T-helper 2 cell treated with Interferon-gamma antibody and Interleukin-4, amounts not matched to agents 5 μg/mL and 100 μg/mL, for 36 hours (primary cell): ENCODE results near the gene SULT1C4.

Source experiments
- DNase-seq: peaks from one replicate; pipeline ENCODE4 v3.0.0; 2021; ENCODE audit warnings: low spot score
- H3K27ac Mint-ChIP-seq: one replicate; pipeline ENCODE4 v1.8.0; 2021; ENCODE audit warnings: mild to moderate bottlenecking, mixed read lengths
- H3K27me3 Mint-ChIP-seq: one replicate; pipeline ENCODE4 v1.8.0; 2021; ENCODE audit warnings: low read depth, mixed read lengths
- H3K36me3 Mint-ChIP-seq: one replicate; pipeline ENCODE4 v1.8.0; 2021; ENCODE audit warnings: low read depth, mixed read lengths
- H3K4me1 Mint-ChIP-seq: one replicate; pipeline ENCODE4 v1.8.0; 2021; ENCODE audit warnings: low read depth, mixed read lengths
- H3K4me3 Mint-ChIP-seq: one replicate; pipeline ENCODE4 v1.8.0; 2022; ENCODE audit warnings: mild to moderate bottlenecking, moderate library complexity, mixed read lengths
- H3K9me3 Mint-ChIP-seq: one replicate; pipeline ENCODE4 v1.8.0; 2021; ENCODE audit warnings: mixed read lengths

SULT1C4 gene

GRCh38 chr2:108363024-108363907, 14.5 kb upstream of the SULT1C4 start:
- Mint-ChIP-seq H3K4me3 (no peak overlapping the region), H3K27me3 (peaks cover 21% of the 10 kb centered on the region)
- DNase-seq = no peak

GRCh38 chr2:108363908-108364225, 13.9 kb upstream of the SULT1C4 start:
- Mint-ChIP-seq H3K4me1 (peaks cover 4% of the 10 kb centered on the region), H3K9me3 (no peaks in the 10 kb centered on the region), H3K27ac (no peak overlapping the region)

More at GRCh38 chr2:108363024-108363907, 14.5 kb upstream of the SULT1C4 start:
- Mint-ChIP-seq H3K4me1 (peaks cover 4% of the 10 kb centered on the region), H3K36me3 (no peaks in the 10 kb centered on the region), H3K9me3 (no peaks in the 10 kb centered on the region), H3K27ac (no peak overlapping the region)

GRCh38 chr2:108364676-108365297, 13.0 kb upstream of the SULT1C4 start:
- no peaks in the 10 kb centered on the region for H3K9me3 Mint-ChIP-seq
- H3K27me3 Mint-ChIP-seq = peaks cover 13% of the 10 kb centered on the region
- H3K36me3 Mint-ChIP-seq = no peaks in the 10 kb centered on the region
- H3K27ac Mint-ChIP-seq = no peak overlapping the region
- no peak overlapping the region for H3K4me3 Mint-ChIP-seq
- H3K4me1 Mint-ChIP-seq = no peaks in the 10 kb centered on the region
- no peak for DNase-seq

More at GRCh38 chr2:108363908-108364225, 13.9 kb upstream of the SULT1C4 start:
- DNase-seq = no peak
- Mint-ChIP-seq H3K4me3 (no peak overlapping the region), H3K36me3 (no peaks in the 10 kb centered on the region), H3K27me3 (peaks cover 19% of the 10 kb centered on the region)

- no peak overlapping the region for H3K4me3 Mint-ChIP-seq
- H3K27me3 Mint-ChIP-seq = peaks cover 6% of the 10 kb centered on the region
- no peak overlapping the region for H3K27ac Mint-ChIP-seq
- no peaks in the 10 kb centered on the region for H3K36me3 Mint-ChIP-seq
- no peaks in the 10 kb centered on the region for H3K4me1 Mint-ChIP-seq
- H3K9me3 Mint-ChIP-seq = no peaks in the 10 kb centered on the region
- no peak for DNase-seq
Observed at GRCh38 chr2:108365656-108366055, 12.1 kb upstream of the SULT1C4 start.

- Mint-ChIP-seq H3K9me3 (no peaks in the 10 kb centered on the region), H3K36me3 (no peaks in the 10 kb centered on the region), H3K27me3 (no peaks in the 10 kb centered on the region), H3K4me1 (no peaks in the 10 kb centered on the region), H3K4me3 (no peak overlapping the region), H3K27ac (no peak overlapping the region)
- DNase-seq = no peak
Observed at GRCh38 chr2:108367014-108367413, 10.7 kb upstream of the SULT1C4 start.

- no peaks in the 10 kb centered on the region for H3K4me1 Mint-ChIP-seq
- no peak overlapping the region for H3K4me3 Mint-ChIP-seq
- no peaks in the 10 kb centered on the region for H3K9me3 Mint-ChIP-seq
Observed at GRCh38 chr2:108367561-108368175, 10.1 kb upstream of the SULT1C4 start.

GRCh38 chr2:108369153-108369552, 8.6 kb upstream of the SULT1C4 start:
- H3K4me1 Mint-ChIP-seq = no peaks in the 10 kb centered on the region
- H3K9me3 Mint-ChIP-seq = no peaks in the 10 kb centered on the region
- no peak for DNase-seq
- H3K27me3 Mint-ChIP-seq = no peaks in the 10 kb centered on the region
- no peak overlapping the region for H3K27ac Mint-ChIP-seq
- no peaks in the 10 kb centered on the region for H3K36me3 Mint-ChIP-seq
- H3K4me3 Mint-ChIP-seq = no peak overlapping the region

More at GRCh38 chr2:108367561-108368175, 10.1 kb upstream of the SULT1C4 start:
- no peak for DNase-seq
- H3K27ac Mint-ChIP-seq = no peak overlapping the region
- no peaks in the 10 kb centered on the region for H3K27me3 Mint-ChIP-seq
- H3K36me3 Mint-ChIP-seq = no peaks in the 10 kb centered on the region

- DNase-seq = no peak
- H3K27me3 Mint-ChIP-seq = no peaks in the 10 kb centered on the region
- H3K9me3 Mint-ChIP-seq = no peaks in the 10 kb centered on the region
- H3K4me1 Mint-ChIP-seq = no peaks in the 10 kb centered on the region
- no peaks in the 10 kb centered on the region for H3K36me3 Mint-ChIP-seq
- no peak overlapping the region for H3K4me3 Mint-ChIP-seq
- H3K27ac Mint-ChIP-seq = no peak overlapping the region
Observed at GRCh38 chr2:108370080-108370479, 7.7 kb upstream of the SULT1C4 start.

- Mint-ChIP-seq H3K9me3 (no peaks in the 10 kb centered on the region), H3K4me1 (peaks cover 2% of the 10 kb centered on the region), H3K4me3 (no peak overlapping the region), H3K27me3 (peaks cover 10% of the 10 kb centered on the region), H3K36me3 (no peaks in the 10 kb centered on the region), H3K27ac (no peak overlapping the region)
- no peak for DNase-seq
Observed at GRCh38 chr2:108376774-108377173, 980 bp upstream of the SULT1C4 start.

- Mint-ChIP-seq H3K4me1 (peaks cover 2% of the 10 kb centered on the region), H3K4me3 (no peak overlapping the region), H3K9me3 (no peaks in the 10 kb centered on the region), H3K36me3 (no peaks in the 10 kb centered on the region), H3K27ac (no peak overlapping the region), H3K27me3 (peaks cover 10% of the 10 kb centered on the region)
- DNase-seq = no peak
Observed at GRCh38 chr2:108377401-108377800, 353 bp upstream of the SULT1C4 start.

- DNase-seq = no peak
- no peaks in the 10 kb centered on the region for H3K36me3 Mint-ChIP-seq
- H3K27me3 Mint-ChIP-seq = peaks cover 10% of the 10 kb centered on the region
- H3K4me3 Mint-ChIP-seq = no peak overlapping the region
- H3K9me3 Mint-ChIP-seq = no peaks in the 10 kb centered on the region
- peaks cover 2% of the 10 kb centered on the region for H3K4me1 Mint-ChIP-seq
- H3K27ac Mint-ChIP-seq = no peak overlapping the region
Observed at GRCh38 chr2:108378851-108379250, 1.1 kb downstream of the SULT1C4 start.

- H3K27me3 Mint-ChIP-seq = peaks cover 8% of the 10 kb centered on the region
- H3K4me1 Mint-ChIP-seq = peaks cover 2% of the 10 kb centered on the region
- no peak overlapping the region for H3K27ac Mint-ChIP-seq
- H3K9me3 Mint-ChIP-seq = no peaks in the 10 kb centered on the region
- H3K4me3 Mint-ChIP-seq = no peak overlapping the region
- H3K36me3 Mint-ChIP-seq = no peaks in the 10 kb centered on the region
- DNase-seq = no peak
Observed at GRCh38 chr2:108382196-108382595, 4.4 kb downstream of the SULT1C4 start.

GRCh38 chr2:108383146-108383830, 5.5 kb downstream of the SULT1C4 start:
- DNase-seq = no peak
- Mint-ChIP-seq H3K36me3 (no peaks in the 10 kb centered on the region), H3K9me3 (no peaks in the 10 kb centered on the region), H3K4me3 (no peak overlapping the region), H3K27me3 (peaks cover 5% of the 10 kb centered on the region), H3K4me1 (peaks cover 2% of the 10 kb centered on the region), H3K27ac (no peak overlapping the region)
